C4-2B (cell line): ENCODE data around the gene AGBL4.

Source experiments
- CTCF ChIP-seq: fragments of 450-650 bp; conservative IDR thresholded peaks from 2 replicates; pipeline ENCODE4 v1.5.1; 2017; ENCODE audit warnings: mild to moderate bottlenecking
- ZFX ChIP-seq: fragments of 450-650 bp; IDR thresholded peaks from 2 replicates; pipeline ENCODE4 v1.6.1; 2017

GRCh38 chr1:48920851-48921250 lies 1102.9 kb downstream of the AGBL4 start:
- no peak for TF ChIP-seq CTCF
- TF ChIP-seq ZFX: no peak
